Panc1 (cell line): ENCODE results near the gene MRPL39. TPM values are rescaled to one million over a fixed set of nuclear protein-coding genes. Genes with fewer than 3 reads are reported as not detected.

Experiments used
- ATAC-seq: fragments of 200-7000 bp; cut with Tn5 transposase; 2 replicates; pipeline ENCODE4 v1.9.1; 2020; ENCODE audit warnings: mild to moderate bottlenecking, moderate library complexity
- BruUV-seq: library from RNA; stranded (reverse); fragments of 400-500 nt; replicated peaks from 2 replicates; lab custom pipeline; 2021; lab: Mats Ljungman, UMichigan
- CTCF ChIA-PET: fragments of 300-600 bp; sonication (Branson Sonifier 250); formaldehyde crosslinking; loops from one replicate; lab custom pipeline; 2022; ENCODE audit warnings: antibody characterized with exemption; lab: Charles Lee
- POLR2A ChIA-PET: fragments of 300-600 bp; sonication (Branson Sonifier 250); formaldehyde crosslinking; loops from one replicate; lab custom pipeline; 2022; ENCODE audit warnings: antibody characterized with exemption; lab: Charles Lee
- DNase-seq: peaks from one replicate; pipeline ENCODE4 v3.0.0-alpha.2; 2010; ENCODE audit warnings: low read depth, low spot score
- H3K27ac ChIP-seq: 2 replicates; pipeline ENCODE4 v1.5.1; 2011; ENCODE audit warnings: mild to moderate bottlenecking, low read length, inconsistent platforms
- H3K27me3 ChIP-seq: fragments of 200-500 bp; sonication (Bioruptor generic); 2 replicates; pipeline ENCODE4 v1.6.0; 2014; ENCODE audit warnings: low read length, inconsistent platforms; ENCODE audit not compliant: control insufficient read depth, insufficient read depth
- H3K36me3 ChIP-seq: fragments of 200-500 bp; sonication (Bioruptor generic); 2 replicates; pipeline ENCODE4 v1.5.1; 2014; ENCODE audit warnings: inconsistent platforms, mild to moderate bottlenecking, low read length, moderate library complexity; ENCODE audit not compliant: control insufficient read depth, insufficient read depth
- H3K4me1 ChIP-seq: 2 replicates; pipeline ENCODE4 v1.5.1; 2011; ENCODE audit warnings: inconsistent platforms, mild to moderate bottlenecking, low read length, moderate library complexity; ENCODE audit not compliant: control insufficient read depth, insufficient read depth
- H3K4me3 ChIP-seq, 2 experiments: 2 replicates each; pipeline ENCODE4 v1.5.1; 2011 to 2012; ENCODE audit warnings: low read depth in 2 of 2, low read length in 2 of 2, mild to moderate bottlenecking in 2 of 2, inconsistent platforms in 1 of 2, moderate library complexity in 1 of 2
- H3K9me3 ChIP-seq: fragments of 200-500 bp; sonication (Bioruptor generic); 2 replicates; pipeline ENCODE4 v1.5.1; 2014; ENCODE audit warnings: low read depth, mild to moderate bottlenecking, inconsistent platforms, low read length, moderate library complexity; ENCODE audit not compliant: control insufficient read depth, insufficient read depth
- POLR2AphosphoS5 ChIP-seq: IDR thresholded peaks from 2 replicates; pipeline ENCODE4 v1.6.1; 2012; ENCODE audit warnings: mild to moderate bottlenecking, low read depth, low read length, moderate library complexity
- REST ChIP-seq, 2 experiments: IDR thresholded peaks; 2 replicates each; pipeline ENCODE4 v1.6.1; 2011 to 2012; ENCODE audit warnings: low read depth in 2 of 2, control low read depth in 1 of 2, low read length in 1 of 2, mild to moderate bottlenecking in 1 of 2, moderate library complexity in 1 of 2; ENCODE audit not compliant: insufficient read depth in 1 of 2
- SIN3A ChIP-seq: IDR thresholded peaks from 2 replicates; pipeline ENCODE4 v1.6.1; 2012; ENCODE audit warnings: low read depth, mild to moderate bottlenecking, low read length, moderate library complexity, borderline replicate concordance; ENCODE audit not compliant: insufficient read depth
- TCF7L2 ChIP-seq: IDR thresholded peaks from 2 replicates; pipeline ENCODE4 v1.6.1; 2011; ENCODE audit warnings: mild to moderate bottlenecking, low read depth, low read length, inconsistent platforms
- in situ Hi-C: cut with HindIII; loops from 2 replicates; pipeline ENCODE4 v1.10.0; 2016; ENCODE audit warnings: low sequenced_read_pairs, low pct_unique_long_range_greater_than_20kb
- intact Hi-C: fragments of 100-400 bp; cut with micrococcal nuclease; formaldehyde crosslinking; loops from one replicate; pipeline ENCODE4 v1.10.0; 2022; ENCODE audit not compliant: unreplicated experiment
- total RNA-seq: library from RNA; stranded (reverse); gene quantifications from one replicate; pipeline ENCODE4 v1.2.1, GENCODE V29; 2021; ENCODE audit not compliant: unreplicated experiment
- TF ChIP-seq, protein P1 (sequence below): fragments of 450-650 bp; IDR thresholded peaks from 2 replicates; pipeline ENCODE4 v1.5.1; 2017; ENCODE audit warnings: mild to moderate bottlenecking

MRPL39 gene
- total RNA-seq, 1 experiment from 2014 or later: 24.7 TPM

GRCh38 chr21:25560891-25561290 is 46.4 kb downstream of the MRPL39 start:
- H3K4me1 ChIP-seq: 0 out of 2 replicates have a peak, but pooled peaks cover 2% of the 10 kb centered on the region
- H3K27ac ChIP-seq: no peak overlapping the region
- no peak for DNase-seq
- ATAC-seq: no peak
- CTCF ChIA-PET: no interaction called here
- BruUV-seq: no TSS peak
- intact Hi-C loops: loop anchor here (10.0 kb wide), 1 partner anchor 136 kb away; no protein-coding TSS in a partner anchor
- in situ Hi-C loops: no loop called here
- POLR2A ChIA-PET: no interaction called here
- no peak overlapping the region for H3K4me3 ChIP-seq
- H3K9me3 ChIP-seq: no peaks in the 10 kb centered on the region
- TF ChIP-seq POLR2AphosphoS5 (no peak), SIN3A (no peak), TCF7L2 (no peak)
- TF ChIP-seq, protein P1, sequence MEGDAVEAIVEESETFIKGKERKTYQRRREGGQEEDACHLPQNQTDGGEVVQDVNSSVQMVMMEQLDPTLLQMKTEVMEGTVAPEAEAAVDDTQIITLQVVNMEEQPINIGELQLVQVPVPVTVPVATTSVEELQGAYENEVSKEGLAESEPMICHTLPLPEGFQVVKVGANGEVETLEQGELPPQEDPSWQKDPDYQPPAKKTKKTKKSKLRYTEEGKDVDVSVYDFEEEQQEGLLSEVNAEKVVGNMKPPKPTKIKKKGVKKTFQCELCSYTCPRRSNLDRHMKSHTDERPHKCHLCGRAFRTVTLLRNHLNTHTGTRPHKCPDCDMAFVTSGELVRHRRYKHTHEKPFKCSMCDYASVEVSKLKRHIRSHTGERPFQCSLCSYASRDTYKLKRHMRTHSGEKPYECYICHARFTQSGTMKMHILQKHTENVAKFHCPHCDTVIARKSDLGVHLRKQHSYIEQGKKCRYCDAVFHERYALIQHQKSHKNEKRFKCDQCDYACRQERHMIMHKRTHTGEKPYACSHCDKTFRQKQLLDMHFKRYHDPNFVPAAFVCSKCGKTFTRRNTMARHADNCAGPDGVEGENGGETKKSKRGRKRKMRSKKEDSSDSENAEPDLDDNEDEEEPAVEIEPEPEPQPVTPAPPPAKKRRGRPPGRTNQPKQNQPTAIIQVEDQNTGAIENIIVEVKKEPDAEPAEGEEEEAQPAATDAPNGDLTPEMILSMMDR: no peak
- H3K36me3 ChIP-seq: no peaks in the 10 kb centered on the region
- H3K27me3 ChIP-seq: no peaks in the 10 kb centered on the region

DNA sequence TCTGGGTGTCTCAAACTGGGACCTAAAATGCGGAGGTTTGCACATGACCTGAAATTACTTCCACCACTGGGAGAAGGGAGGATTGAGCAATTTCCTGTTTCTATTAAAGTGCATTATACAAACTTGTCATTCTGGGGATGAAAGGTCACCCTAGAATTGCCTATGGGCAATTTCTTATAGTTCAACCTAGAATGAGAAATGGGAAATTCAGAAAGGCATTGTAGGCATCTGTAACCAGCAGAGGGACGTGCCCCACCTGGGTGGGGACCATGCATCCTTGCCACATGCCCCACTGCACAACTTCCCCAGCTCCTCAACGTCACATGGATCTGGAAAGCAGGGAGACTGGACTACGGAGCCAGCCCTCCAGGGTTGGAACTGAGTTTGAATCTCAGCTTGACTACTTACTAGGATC is 47.0 kb downstream of the MRPL39 start:
- ChIA-PET CTCF (no interaction called here), POLR2A (interaction anchor here (0.7 kb wide), 1 partner anchor 1195 kb away, joined by 3 read pairs; no protein-coding TSS in a partner anchor)
- BruUV-seq: no TSS peak
- no peaks in the 10 kb centered on the region for H3K27me3 ChIP-seq
- no peak overlapping the region for H3K4me3 ChIP-seq
- no peaks in the 10 kb centered on the region for H3K9me3 ChIP-seq
- intact Hi-C loops: loop anchor here (10.0 kb wide), 1 partner anchor 135 kb away; no protein-coding TSS in a partner anchor
- no peak overlapping the region for H3K27ac ChIP-seq
- 0 out of 2 replicates have a peak, but pooled peaks cover 2% of the 10 kb centered on the region for H3K4me1 ChIP-seq
- DNase-seq (no peak), ATAC-seq (no peak)
- H3K36me3 ChIP-seq: no peaks in the 10 kb centered on the region
- TF ChIP-seq POLR2AphosphoS5 (no peak), TCF7L2 (no peak), SIN3A (no peak)
- TF ChIP-seq, protein P1: no peak
- in situ Hi-C loops: no loop called here

DNA sequence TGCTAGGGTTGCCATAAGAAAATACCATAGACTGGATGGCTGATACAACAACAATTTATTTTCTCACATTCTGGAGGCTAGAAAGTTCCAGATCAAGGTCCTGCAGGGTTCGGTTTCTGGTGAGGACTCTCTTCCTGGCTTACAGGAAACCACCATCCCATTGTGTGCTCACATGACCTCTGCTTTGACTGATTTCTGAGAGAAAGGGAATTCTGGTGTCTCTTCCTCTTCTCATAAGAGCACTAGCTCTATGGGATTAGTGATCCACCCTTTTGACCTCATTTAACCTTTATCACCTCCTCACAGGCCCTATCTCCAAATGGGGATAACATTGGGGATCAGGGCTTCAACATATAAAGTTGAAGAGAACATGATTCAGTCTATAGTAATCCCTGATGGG is 47.5 kb downstream of the MRPL39 start:
- Histone ChIP-seq H3K4me3 (no peak overlapping the region), H3K36me3 (no peaks in the 10 kb centered on the region), H3K27ac (no peak overlapping the region), H3K4me1 (0 out of 2 replicates have a peak, but pooled peaks cover 2% of the 10 kb centered on the region), H3K9me3 (no peaks in the 10 kb centered on the region), H3K27me3 (no peaks in the 10 kb centered on the region)
- intact Hi-C loops: loop anchor here (10.0 kb wide), 1 partner anchor 135 kb away; no protein-coding TSS in a partner anchor
- no peak for TF ChIP-seq POLR2AphosphoS5
- TF ChIP-seq REST (IDR thresholded peaks at IDR 0.05; ENCODE audit: insufficient read depth in 1 of 2, low read depth in 2 of 2, low read length in 1 of 2): no peak
- TF ChIP-seq, protein P1: no peak
- no peak for TF ChIP-seq TCF7L2
- no peak for TF ChIP-seq SIN3A
- POLR2A ChIA-PET: interaction anchor here (0.7 kb wide), 1 partner anchor 1196 kb away, joined by 3 read pairs; no protein-coding TSS in a partner anchor
- BruUV-seq: no TSS peak
- CTCF ChIA-PET: no interaction called here
- ATAC-seq (no peak), DNase-seq (no peak)
- in situ Hi-C loops: no loop called here
